Gastroesophageal sphincter (tissue), 3 donors: Measurements from ENCODE around the gene RBM15B.

Experiments
- EP300 ChIP-seq: sonication (generic); formaldehyde crosslinking; IDR thresholded peaks from one replicate; pipeline ENCODE4 v1.6.1; 2017; ENCODE audit warnings: antibody characterized with exemption, mild to moderate bottlenecking
- POLR2A ChIP-seq, 2 donors: fragments of 450-650 bp; IDR thresholded peaks; one replicate each; pipeline ENCODE4 v1.6.1; 2017; ENCODE audit warnings: antibody characterized with exemption in 2 of 2, mild to moderate bottlenecking in 2 of 2, moderate library complexity in 1 of 2
- POLR2AphosphoS5 ChIP-seq: sonication (generic); formaldehyde crosslinking; IDR thresholded peaks from one replicate; pipeline ENCODE4 v1.6.1; 2017; ENCODE audit warnings: antibody characterized with exemption
- TF ChIP-seq, protein P1 (sequence below), 4 experiments: fragments of 200-600 bp in 2 of 4; fragments of 450-650 bp in 2 of 4; sonication (generic) in 1 of 4; IDR thresholded peaks; one replicate each; pipeline ENCODE4 v1.5.1; 2017 to 2019; ENCODE audit warnings: antibody characterized with exemption in 4 of 4, mild to moderate bottlenecking in 2 of 4, moderate library complexity in 2 of 4

DNA sequence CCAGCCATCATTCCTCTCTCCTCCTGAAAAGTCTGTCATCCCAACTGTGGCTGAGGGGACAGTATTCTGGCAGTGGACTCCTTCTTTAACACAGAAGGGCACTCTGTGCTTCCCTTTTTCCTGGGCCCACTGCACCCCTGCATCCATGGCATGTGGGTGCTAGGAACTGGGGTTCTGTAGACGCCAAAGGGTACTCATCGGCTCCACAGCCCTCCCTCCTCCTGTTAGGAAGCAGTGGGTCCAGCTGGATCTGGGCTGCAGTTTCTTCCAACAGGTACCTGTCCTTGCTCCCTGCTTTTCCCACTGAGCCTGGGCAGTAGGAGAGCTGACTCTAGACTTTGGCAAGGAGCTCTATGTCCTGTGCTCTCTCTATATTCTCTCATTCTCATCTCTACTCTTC lies 12.4 kb upstream of the RBM15B start:
- TF ChIP-seq, protein P1, sequence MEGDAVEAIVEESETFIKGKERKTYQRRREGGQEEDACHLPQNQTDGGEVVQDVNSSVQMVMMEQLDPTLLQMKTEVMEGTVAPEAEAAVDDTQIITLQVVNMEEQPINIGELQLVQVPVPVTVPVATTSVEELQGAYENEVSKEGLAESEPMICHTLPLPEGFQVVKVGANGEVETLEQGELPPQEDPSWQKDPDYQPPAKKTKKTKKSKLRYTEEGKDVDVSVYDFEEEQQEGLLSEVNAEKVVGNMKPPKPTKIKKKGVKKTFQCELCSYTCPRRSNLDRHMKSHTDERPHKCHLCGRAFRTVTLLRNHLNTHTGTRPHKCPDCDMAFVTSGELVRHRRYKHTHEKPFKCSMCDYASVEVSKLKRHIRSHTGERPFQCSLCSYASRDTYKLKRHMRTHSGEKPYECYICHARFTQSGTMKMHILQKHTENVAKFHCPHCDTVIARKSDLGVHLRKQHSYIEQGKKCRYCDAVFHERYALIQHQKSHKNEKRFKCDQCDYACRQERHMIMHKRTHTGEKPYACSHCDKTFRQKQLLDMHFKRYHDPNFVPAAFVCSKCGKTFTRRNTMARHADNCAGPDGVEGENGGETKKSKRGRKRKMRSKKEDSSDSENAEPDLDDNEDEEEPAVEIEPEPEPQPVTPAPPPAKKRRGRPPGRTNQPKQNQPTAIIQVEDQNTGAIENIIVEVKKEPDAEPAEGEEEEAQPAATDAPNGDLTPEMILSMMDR (IDR thresholded peaks at IDR 0.05), result no peak
- TF ChIP-seq POLR2A (IDR thresholded peaks at IDR 0.05) (no peak), EP300 (no peak), POLR2AphosphoS5 (no peak)
